ENCODE measurements around the gene DET1.
A peak's percentile ranks its signal among the peaks of the same experiment; 100 is the strongest.
"Not testable (repeated sequence)": the region's sequence is repeated elsewhere in the genome, so short reads cannot be mapped to it uniquely, and the experiment has no call there.

The DET1 gene

GRCh38 chr15:88546248-88547129, at the start of gene DET1:
TSS of gene DET1 (minus strand) at chr15:88546681. CDS start at chr15:88531705, 14,976 bp downstream.
- peak; percentile 89 for DNase-seq

DNA sequence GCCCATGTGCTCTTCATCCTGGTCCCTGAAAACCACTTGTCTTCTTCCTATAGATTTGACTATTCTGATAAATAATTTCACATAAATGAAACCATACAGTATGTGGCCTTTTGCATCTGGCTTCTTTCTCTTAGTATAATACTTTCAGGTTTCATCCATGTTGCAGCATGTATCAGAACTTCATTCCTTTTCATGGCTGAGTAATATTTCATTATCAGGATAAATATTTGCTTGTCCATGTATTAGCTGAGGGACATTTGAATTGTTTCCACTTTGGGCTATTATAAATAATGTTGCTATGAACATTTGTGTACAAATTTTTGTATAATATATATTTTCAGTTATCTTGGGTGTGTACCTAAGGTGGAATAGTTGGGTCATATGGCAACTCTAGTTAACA, 44.9 kb upstream of the DET1 start:
- no peak for DNase-seq

DNA sequence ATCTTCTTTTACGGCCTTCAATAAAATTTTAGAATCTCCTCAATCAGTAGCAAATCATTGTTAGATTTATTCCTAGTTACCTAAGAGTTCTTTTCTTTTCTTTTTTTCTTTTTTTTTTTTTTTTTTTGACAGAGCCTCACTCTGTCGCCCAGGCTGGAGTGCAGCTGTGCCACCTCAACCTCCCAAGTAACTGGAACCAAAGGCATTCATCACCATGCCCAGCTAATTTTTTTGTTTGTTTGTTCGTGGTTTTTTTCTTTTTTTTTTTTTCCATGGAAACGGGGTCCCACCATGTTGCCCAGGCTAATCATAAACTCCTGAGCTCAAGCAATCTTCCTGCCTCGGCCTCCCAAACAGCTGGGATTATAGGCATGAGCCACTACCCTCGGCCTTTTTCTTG, 44.3 kb upstream of the DET1 start:
- DNase-seq = no peak

DNA sequence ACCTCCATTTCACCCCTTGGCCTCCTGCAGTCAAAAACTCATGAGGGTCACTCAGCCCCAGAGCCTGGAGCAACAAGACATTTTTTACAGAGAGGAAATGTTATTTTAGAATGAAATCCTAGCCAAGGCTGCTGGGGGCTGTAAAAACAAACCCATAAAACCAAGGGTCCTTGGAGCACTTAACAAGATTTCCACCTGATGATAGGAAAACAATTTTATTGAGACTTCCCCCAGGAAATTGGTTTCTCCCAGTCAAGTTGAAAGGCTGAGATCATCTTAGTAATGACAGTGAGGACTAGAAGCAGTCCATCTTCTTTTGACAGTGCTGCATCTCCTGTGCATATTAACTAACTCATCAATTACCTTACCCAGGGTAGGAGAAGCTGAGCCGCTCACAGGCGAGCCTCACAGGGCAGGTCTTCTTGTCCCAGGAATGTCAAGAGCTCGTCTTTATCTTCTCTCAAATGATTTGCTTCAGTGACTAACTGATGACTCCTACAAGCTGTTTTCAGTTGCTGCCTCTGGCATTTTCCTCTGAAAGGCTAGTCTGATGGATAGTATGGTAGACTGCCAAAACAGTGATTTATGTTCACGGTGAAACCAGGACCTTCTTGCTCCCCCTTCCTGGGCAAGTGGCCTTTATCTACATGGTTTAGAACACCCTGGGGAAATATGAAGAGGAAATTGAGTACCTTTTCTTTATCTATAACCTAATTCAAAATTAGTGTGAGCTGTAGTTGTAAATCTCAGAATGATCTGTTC, 40.1 kb upstream of the DET1 start:
- no peak for DNase-seq

DNA sequence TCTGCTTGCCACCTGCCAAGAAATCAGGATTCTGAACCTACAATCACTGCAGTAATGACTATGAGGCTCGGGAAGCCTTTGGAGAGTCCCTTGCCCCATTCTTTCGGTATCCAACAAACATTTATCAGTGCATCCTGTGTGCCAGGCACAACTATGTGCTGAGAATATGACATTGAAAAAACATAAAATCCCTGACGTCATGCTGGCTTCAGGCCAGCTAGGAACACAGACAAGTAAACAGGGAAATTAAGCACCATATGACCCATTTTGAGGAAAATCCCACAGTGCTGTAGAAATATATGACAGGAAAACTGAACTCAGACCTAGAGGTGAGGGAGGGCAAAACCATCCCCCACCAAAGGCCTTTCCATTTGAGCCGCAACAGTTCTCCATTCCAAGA, 34.1 kb upstream of the DET1 start:
- no peak for DNase-seq

- no peak for DNase-seq
Measured at GRCh38 chr15:88579322-88579721, 32.8 kb upstream of the DET1 start.

- DNase-seq = peak; percentile 77
Measured at GRCh38 chr15:88574655-88575054, 28.2 kb upstream of the DET1 start.

GRCh38 chr15:88574077-88574476, 27.6 kb upstream of the DET1 start:
- no peak for DNase-seq

GRCh38 chr15:88571852-88572259, 25.4 kb upstream of the DET1 start:
- no peak for DNase-seq

- DNase-seq = no peak
Measured at GRCh38 chr15:88571153-88571851, 24.8 kb upstream of the DET1 start.

DNA sequence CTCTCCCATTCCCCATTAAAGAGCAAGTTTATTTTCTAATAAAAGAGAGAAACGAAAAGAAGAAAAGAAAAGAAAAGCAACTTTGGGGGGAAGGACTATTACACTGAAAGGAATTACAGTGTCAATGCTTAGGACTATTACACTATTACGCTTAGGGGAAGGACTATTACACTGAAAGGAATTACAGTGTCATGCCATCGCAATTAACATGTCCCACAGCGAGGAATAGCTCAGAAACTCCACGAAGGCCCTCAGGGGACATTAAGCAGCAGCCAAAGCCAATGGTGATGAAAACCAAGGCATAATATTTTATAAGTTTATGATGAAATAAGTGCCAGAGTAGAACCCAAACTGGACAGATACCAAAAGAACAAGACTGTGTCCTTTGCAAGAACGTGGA, 22.1 kb upstream of the DET1 start:
- DNase-seq = no peak

DNA sequence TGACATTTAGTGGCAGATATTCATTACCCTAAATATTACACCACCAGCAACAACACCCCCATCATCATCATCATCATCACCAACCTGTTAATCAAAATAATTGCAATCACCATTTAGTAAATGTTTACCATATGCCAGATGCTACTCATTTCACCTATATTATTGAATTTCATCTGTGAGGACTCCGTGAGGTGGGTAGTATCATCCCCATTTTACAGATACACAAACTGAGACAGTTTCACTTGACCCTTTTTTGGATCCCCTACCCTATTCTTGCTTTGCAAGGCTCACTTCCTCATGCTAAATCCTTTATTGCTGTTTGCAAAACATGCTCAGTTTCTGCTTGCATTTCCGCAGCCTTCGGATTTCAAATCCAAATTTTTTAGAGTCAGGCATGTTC, 18.3 kb upstream of the DET1 start:
- DNase-seq = no peak

- DNase-seq = no peak
Measured at GRCh38 chr15:88563638-88564037, 17.2 kb upstream of the DET1 start.

GRCh38 chr15:88559565-88559964, 13.1 kb upstream of the DET1 start:
- not testable (repeated sequence) for DNase-seq

DNA sequence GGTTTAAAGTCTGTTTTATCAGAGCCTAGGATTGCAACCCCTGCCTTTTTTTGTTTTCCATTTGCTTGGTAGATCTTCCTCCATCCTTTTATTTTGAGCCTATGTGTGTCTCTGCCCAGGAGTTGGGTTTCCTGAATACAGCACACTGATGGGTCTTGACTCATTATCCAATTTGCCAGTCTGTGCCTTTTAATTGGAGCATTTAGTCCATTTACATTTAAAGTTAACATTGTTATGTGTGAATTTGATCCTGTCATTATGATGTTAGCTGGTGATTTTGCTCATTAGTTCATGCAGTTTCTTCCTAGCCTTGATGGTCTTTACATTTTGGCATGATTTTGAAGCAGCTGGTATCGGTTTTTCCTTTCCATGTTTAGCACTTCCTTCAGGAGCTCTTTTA, 11.5 kb upstream of the DET1 start:
- not testable (repeated sequence) for DNase-seq

GRCh38 chr15:88548009-88548408, 1.5 kb upstream of the DET1 start:
- not testable (repeated sequence) for DNase-seq

- not testable (repeated sequence) for DNase-seq
Measured at GRCh38 chr15:88545578-88546247, 768 bp downstream of the DET1 start.

GRCh38 chr15:88543065-88543776, 3.3 kb downstream of the DET1 start:
- no peak for DNase-seq

GRCh38 chr15:88542342-88542733, 4.1 kb downstream of the DET1 start:
- no peak for DNase-seq

- DNase-seq = no peak
Measured at GRCh38 chr15:88541709-88542341, 4.7 kb downstream of the DET1 start.

DNA sequence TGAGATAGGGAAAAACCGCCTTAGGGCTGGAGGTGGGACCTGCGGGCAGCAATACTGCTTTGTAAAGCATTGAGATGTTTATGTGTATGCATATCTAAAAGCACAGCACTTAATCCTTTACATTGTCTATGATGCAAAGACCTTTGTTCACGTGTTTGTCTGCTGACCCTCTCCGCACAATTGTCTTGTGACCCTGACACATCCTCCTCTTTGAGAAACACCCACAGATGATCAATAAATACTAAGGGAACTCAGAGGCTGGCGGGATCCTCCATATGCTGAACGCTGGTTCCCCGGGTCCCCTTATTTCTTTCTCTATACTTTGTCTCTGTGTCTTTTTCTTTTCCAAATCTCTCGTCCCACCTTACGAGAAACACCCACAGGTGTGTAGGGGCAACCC, 5.4 kb downstream of the DET1 start:
- not testable (repeated sequence) for DNase-seq

- DNase-seq = not testable (repeated sequence)
Measured at GRCh38 chr15:88540350-88540749, 6.1 kb downstream of the DET1 start.
